ENCODE data around the gene SLC1A5.
A peak's percentile ranks its signal among the peaks of the same experiment; 100 is the strongest.
"Not testable (repeated sequence)": the region's sequence is repeated elsewhere in the genome, so short reads cannot be mapped to it uniquely, and the experiment has no call there.

Gene SLC1A5

DNA sequence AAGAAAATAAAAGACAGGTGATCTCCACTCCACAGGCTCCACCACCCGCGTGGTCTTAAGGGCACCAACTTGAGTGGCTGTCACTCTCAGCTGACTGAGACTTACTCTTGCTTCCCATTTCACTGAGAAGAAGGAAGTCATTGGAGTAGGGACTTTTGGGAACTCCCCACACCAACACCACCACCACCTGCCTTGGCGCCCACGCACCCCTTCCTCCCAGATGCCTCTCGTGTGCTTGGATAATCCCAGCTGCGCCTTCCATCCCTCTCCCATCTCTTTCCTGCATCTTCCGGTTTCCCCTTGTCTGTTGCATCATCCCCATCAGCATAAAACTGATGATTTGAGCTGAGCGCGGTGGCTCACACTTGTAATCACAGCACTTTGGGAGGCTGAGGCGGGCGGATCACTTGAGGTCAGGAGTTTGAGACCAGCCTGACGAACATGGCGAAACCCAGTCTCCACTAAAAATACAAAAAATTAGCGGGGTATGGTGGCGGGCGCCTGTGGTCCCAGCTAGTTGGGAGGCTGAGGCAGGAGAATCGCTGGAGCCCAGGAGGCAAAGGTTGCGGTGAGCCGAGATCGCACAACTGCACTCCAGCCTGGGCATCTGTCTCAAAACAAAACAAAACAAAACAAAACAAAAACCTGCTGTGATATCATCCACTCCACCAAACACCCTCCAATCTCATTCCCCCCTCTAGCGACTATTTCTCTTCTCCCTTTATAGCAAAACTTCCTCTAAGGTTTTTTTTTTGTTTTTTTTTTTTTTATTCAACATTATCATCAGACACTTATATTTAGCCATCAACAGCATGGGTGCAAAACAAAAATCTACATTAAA lies 36.7 kb upstream of the SLC1A5 start:
- H3K4me3 ChIP-seq (ENCODE audit: low read depth, low read length), result no peak overlapping the region
- TF ChIP-seq, protein P1, sequence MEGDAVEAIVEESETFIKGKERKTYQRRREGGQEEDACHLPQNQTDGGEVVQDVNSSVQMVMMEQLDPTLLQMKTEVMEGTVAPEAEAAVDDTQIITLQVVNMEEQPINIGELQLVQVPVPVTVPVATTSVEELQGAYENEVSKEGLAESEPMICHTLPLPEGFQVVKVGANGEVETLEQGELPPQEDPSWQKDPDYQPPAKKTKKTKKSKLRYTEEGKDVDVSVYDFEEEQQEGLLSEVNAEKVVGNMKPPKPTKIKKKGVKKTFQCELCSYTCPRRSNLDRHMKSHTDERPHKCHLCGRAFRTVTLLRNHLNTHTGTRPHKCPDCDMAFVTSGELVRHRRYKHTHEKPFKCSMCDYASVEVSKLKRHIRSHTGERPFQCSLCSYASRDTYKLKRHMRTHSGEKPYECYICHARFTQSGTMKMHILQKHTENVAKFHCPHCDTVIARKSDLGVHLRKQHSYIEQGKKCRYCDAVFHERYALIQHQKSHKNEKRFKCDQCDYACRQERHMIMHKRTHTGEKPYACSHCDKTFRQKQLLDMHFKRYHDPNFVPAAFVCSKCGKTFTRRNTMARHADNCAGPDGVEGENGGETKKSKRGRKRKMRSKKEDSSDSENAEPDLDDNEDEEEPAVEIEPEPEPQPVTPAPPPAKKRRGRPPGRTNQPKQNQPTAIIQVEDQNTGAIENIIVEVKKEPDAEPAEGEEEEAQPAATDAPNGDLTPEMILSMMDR (conservative IDR thresholded peaks at IDR 0.05; ENCODE audit: low read depth, low read length), result peak; percentile 3
- peak; percentile 44 for DNase-seq (ENCODE audit: low read depth)

DNA sequence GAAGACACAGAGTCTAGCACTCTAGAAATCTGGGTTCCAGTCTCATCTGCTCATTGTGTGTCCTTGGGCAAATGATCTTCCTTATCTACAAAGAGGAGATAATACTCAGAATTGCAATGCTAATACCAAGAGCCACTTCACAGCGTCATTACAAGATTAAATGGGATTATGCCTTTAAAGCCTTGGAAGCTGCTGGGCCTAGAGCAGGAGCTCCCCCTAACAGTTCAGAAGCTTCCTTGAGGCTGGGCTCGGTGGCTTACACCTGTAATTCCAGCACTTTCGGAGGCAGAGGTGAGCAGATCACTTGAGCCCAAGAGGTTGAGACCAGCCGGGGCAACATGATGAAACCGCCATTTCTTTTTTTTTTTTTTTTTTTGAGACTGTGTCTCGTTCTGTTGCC lies 34.7 kb upstream of the SLC1A5 start:
- H3K4me3 ChIP-seq (ENCODE audit: low read depth, low read length), result no peak overlapping the region
- TF ChIP-seq, protein P1 (conservative IDR thresholded peaks at IDR 0.05; ENCODE audit: low read depth, low read length), result no peak
- no peak for DNase-seq (ENCODE audit: low read depth)

DNA sequence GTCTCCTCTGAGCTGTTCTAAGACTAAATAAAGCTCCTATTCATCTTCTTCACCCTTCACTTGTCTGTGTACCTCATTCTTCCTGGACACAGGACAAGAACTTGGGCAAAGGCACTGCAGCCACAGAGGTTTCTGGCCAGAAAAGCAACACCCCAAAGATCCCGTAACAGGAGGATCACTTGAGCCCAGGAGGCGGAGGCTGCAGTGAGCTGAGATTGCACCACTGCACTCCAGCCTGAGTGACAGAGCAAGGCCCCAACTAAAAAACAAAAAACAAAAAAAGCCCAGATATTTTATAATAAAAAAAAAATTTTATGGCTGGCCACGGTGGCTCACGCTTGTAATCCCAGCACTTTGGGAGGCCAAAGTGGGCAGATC lies 34.0 kb upstream of the SLC1A5 start:
- H3K4me3 ChIP-seq (ENCODE audit: low read depth, low read length); DNase-seq (ENCODE audit: low read depth): not testable (repeated sequence)

DNA sequence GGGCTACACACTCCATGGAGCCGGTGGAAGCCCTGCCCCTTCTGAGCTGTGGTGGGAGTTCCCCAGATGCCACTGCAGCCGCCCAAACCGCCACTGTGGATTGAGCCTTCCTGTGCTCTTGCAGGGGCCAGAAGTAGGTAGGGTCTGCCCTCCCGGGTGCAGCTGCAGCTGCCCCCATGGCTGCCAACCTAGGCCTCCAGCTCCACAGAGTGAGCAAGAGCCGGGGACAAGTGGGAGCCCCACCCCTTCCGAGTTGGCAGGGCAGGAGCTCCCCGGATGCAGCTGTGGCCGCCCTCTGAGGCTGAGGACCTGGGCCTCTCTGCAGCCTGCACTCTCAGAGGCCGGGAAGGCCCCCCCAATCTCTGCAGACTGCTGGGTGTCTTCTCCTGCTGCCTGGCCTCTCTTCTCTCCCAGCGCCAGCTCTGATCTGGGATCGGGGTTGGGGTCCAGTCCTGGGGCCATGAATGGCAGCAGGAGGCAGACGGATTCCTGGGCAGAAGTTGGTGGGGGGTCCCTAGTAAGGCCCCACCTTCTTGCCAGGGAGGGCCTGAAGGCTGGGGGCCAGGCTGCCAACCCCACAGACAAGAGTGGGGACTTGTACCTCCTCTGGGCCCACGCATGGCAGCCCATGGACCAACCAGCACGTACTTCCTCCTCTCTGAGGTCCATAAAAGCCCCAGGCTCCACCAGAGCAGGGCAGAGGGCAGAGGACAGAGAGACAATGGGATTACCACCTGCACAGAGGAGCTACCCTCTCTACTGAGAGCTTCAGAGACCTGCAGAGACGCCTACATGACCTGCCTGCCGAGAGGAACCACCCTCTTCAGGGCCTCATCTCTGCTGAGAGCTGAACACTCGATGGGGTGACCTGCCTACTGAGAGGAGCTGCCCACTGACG lies 33.4 kb upstream of the SLC1A5 start:
- TF ChIP-seq, protein P1 (conservative IDR thresholded peaks at IDR 0.05; ENCODE audit: low read depth, low read length), result no peak
- no peak for DNase-seq (ENCODE audit: low read depth)
- H3K4me3 ChIP-seq (ENCODE audit: low read depth, low read length), result no peak overlapping the region

DNA sequence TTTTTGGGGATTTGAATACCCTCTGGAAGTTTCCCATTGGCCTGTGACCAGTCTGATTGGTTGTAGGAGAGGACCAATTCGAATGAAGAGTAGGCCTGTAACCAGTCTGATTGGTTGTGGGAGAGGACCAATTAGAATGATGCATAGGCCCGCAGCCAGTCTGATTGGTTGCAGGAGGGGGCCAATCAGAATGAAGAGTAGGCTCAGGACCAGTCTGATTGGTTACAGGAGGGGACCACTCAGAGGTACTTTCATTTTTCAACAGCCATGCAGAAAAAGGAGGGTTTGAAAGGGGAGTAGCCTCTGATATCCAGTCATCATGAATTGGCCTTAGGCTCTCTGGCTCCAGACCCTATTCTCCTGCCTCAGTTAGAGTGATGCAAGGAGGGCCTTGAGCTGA lies 30.4 kb upstream of the SLC1A5 start:
- TF ChIP-seq, protein P1 (conservative IDR thresholded peaks at IDR 0.05; ENCODE audit: low read depth, low read length), result no peak
- peak; percentile 54 for DNase-seq (ENCODE audit: low read depth)
- H3K4me3 ChIP-seq (ENCODE audit: low read depth, low read length), result no peak overlapping the region

DNA sequence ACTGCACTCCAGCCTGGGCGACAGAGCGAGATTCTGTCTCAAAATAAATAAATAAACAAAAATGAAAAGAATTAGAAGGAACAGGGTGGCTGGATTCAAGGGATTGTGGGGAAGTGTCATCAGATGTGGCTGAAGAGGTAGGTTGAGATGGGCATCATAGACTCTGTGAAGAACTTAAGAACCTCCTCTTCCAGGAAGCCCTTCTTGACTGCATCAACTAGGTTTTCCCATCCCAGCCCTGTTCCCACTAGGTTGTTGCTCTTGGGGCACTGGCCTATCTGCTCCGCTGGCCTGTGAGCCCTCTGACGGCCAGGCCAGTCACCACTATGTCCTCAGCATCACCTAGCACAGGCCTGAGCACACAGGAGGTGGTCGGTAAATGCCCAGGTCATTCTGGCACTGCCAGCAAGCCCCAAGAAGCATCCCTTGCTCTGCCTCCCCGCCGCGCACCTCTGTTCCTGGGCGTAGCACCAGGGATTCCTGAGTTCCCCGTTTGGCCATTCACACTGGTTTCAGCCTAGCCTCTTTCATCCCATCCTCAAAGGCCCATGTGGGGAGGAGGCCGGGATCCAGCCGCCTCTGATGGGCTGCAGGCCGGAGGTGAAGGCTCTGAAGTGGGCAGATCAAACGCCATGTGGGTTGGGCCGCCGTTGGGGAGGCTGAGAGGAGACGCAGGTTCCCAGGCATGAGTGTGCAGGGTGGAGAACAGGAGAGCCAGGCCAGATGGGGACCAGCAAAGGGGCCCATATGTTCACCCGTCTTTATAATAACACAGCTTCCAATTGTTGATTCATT lies 27.6 kb upstream of the SLC1A5 start:
- DNase-seq (ENCODE audit: low read depth), result no peak
- TF ChIP-seq, protein P1 (conservative IDR thresholded peaks at IDR 0.05; ENCODE audit: low read depth, low read length), result no peak
- H3K4me3 ChIP-seq (ENCODE audit: low read depth, low read length), result no peak overlapping the region

Data from choroid plexus epithelial cell (primary cell).